ENCODE measurements around the gene B3GAT1.

B3GAT1 gene

DNA sequence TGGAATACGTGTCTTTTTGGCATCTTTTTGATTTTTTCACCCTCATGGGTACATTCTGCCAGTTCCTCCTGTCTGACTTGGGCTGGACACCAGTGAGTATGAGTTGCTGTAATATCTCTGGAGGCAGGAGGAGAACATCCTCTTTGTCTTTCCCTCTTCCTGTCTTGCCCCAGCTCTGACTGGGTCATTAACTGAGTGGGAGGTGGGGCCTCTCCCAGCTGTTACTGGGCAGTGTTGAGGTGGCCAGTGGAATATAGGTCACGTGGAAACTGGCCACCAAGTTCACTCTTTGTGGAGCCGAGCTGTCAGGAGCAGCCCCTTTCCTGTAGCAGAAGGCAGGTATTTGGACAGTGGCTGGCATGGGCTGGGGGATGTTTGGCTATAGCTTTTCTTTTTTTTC is 78.1 kb downstream of the B3GAT1 start:
- DNase-seq (ENCODE audit: low read depth in 2 of 2): no peak

DNA sequence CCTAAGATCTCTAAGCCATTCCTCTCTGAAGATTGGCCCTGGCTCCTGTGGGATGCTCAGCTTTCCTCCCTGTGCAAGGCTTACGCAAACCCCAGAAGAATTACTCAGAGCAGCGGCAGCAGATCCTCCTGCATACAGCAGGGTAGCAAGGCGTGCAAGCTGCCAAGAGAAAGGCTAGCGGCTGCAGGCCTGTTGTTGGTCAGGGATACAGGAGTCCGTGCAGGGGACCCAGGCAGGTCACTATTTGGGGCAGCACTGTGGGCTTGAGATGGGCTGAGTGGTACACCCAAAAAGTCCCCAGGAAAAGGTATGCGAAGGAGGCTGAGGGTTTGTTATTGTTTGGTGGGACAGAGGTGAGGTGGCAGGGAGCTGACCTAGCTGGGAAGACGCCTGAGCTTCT is 78.7 kb downstream of the B3GAT1 start:
- DNase-seq (ENCODE audit: low read depth in 2 of 2): no peak

DNA sequence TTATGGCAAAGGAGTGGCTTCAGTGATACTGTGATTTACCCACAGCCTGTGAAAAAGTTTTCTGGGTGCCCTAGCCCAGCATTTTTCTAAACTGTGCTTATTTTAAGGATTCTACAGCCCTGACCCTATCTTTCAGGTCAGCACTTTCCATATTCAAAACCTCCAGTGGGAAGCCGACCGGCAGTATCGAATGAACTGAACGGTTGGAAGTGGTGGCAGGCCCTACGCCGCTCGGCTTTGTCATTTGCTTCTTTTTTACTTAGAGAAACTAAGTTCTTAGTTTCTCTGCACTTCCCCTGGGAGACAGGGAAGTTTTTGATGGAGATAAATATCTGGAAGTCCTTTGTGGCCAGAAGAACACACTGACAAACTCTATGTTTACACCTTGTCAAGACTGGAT is 79.3 kb downstream of the B3GAT1 start:
- DNase-seq (ENCODE audit: low read depth in 2 of 2): no peak

DNA sequence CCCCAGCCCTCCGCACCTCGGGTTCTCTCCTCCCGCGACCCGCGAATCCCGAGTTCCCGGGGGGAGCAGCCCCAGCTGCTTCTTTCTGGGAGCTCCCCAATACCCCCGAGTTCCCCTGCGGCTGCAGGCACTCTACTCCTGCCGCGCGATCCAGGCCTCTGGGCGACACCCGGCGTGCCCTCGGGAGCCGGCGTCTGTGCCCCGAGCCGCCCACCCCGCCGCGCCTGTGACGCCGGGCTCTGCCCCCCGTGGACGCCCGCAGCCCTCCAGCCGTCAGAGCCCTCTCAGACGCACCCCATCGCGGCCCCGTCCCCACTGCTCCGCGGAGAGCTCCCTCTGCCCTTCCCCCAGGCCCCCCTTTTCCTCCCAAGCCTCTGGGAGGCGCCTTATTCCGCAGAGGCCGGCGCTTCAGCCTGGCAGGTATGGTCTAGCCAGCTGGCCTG is 79.8 kb downstream of the B3GAT1 start:
- no peak for DNase-seq (ENCODE audit: low read depth in 2 of 2)

DNA sequence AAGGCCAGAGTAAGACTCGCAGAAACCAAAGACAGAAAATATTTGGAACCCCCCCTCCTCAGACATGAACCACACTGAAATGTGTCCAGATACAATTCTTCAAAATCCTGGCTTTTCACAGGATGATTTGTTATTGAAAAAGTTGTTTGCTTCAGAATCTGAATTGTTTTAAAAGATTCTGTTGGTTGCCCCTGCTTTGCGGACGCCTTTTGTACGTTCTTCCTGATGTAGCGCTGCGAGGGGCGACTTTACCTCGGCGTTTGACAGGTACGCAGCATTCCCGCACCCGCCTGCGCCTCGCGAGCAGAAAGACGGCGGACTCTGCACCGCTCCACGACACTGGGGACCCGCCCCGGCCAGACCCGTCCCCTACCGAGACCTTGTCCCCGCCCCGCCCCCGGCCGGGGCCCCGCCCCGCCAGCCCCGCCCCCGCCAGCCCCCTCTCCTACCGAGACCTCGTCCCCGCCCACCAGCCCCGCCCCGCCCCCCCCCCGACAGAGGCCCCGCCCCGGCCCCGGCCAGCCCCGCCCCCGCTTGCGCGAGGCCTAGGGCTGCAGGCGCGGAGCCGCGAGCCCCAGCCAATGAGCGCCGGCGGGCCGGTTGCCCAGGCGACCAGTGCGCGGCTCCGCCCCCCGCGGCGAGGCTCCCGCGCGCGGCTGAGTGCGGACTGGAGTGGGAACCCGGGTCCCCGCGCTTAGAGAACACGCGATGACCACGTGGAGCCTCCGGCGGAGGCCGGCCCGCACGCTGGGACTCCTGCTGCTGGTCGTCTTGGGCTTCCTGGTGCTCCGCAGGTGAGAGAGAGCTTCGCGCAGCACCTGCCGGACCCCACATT is 80.5 kb downstream of the B3GAT1 start, which contains the start of gene GLB1L2:
TSS of gene GLB1L2 (plus strand) at position 635 of the 835 bp plus-strand sequence. CDS start at position 709, 74 bp downstream.
- DNase-seq (ENCODE audit: low read depth in 2 of 2): peak; percentile 65 to 70

DNA sequence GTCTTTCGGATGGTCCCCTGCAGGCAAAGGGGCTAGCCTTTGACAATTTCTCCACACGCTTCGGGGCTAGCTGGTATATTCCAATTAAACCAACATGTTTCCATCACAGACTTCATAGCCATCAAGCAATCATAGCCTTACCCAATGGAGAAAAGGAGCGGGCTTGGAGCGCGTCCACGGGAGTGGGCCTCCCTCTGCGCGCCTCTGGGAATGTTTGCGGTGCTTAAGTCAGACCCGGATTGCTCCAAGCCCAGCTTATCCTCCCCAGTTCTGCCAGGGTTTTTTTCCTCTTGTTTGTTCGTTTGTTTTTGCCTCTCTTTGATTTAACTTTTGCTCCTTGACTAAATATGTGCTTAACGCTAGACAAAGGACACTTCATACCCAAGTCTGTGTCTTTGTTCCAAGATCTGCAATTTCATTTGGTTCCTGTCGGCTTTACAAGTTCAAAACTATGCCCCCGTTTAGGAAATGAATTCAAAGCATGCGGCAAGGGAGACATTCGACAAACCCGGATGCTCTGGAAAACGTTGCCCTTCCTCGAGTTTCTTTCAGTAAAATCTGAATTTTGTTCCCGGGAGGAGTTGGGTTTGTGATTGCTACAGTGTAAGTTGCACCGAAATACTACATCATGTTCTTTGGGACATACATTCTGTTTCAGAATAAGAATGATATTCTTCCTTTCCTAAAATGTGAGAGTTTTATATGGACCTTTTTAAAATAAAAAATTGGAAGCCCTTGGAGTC is 81.3 kb downstream of the B3GAT1 start:
- no peak for DNase-seq (ENCODE audit: low read depth in 2 of 2)

All from stimulated activated CD8-positive, alpha-beta memory T cell treated with anti-CD3 and anti-CD28 coated beads, Interleukin-2, amount 100 ng/mL, for 1 hour (primary cell).